ENCODE results near the gene INPP5A.

The INPP5A gene

GRCh38 chr10:132728321-132728720, 190.7 kb downstream of the INPP5A start:
- ATAC-seq = no peak
- TF ChIP-seq PATZ1 (CRISPR knock-in tag; IDR thresholded peaks at IDR 0.05; ENCODE audit: borderline replicate concordance) (no peak), CSDC2 (CRISPR knock-in tag; IDR thresholded peaks at IDR 0.05) (no peak)

- TF ChIP-seq TSHZ2 (CRISPR knock-in tag; IDR thresholded peaks at IDR 0.05) (no peak), GLIS3 (CRISPR knock-in tag; IDR thresholded peaks at IDR 0.05) (no peak), PATZ1 (CRISPR knock-in tag; IDR thresholded peaks at IDR 0.05; ENCODE audit: borderline replicate concordance) (no peak), CSDC2 (CRISPR knock-in tag; IDR thresholded peaks at IDR 0.05) (no peak), TOX (CRISPR knock-in tag; IDR thresholded peaks at IDR 0.05; ENCODE audit: borderline replicate concordance) (no peak), BACH2 (CRISPR knock-in tag; IDR thresholded peaks at IDR 0.05; ENCODE audit: borderline replicate concordance) (no peak), ZFP30 (CRISPR knock-in tag; IDR thresholded peaks at IDR 0.05) (no peak), OSR1 (CRISPR knock-in tag; IDR thresholded peaks at IDR 0.05) (no peak), ISL1 (CRISPR knock-in tag; IDR thresholded peaks at IDR 0.05) (no peak), ZFP3 (CRISPR knock-in tag; IDR thresholded peaks at IDR 0.05) (no peak), ZNF70 (CRISPR knock-in tag; IDR thresholded peaks at IDR 0.05) (no peak), SNAI2 (CRISPR knock-in tag; IDR thresholded peaks at IDR 0.05) (no peak), ARNTL (CRISPR knock-in tag; IDR thresholded peaks at IDR 0.05; ENCODE audit: borderline replicate concordance, low read depth) (no peak)
- no peak for ATAC-seq
Measured at GRCh38 chr10:132728741-132729140, 191.2 kb downstream of the INPP5A start.

- peak; percentile 69 for ATAC-seq
- no peak for TF ChIP-seq ZFP30 (CRISPR knock-in tag; IDR thresholded peaks at IDR 0.05)
Measured at GRCh38 chr10:132729810-132730572, 192.4 kb downstream of the INPP5A start.

- ATAC-seq = no peak
- TF ChIP-seq RARB (CRISPR knock-in tag; IDR thresholded peaks at IDR 0.05) = no peak
- no peak for TF ChIP-seq ARNTL (CRISPR knock-in tag; IDR thresholded peaks at IDR 0.05; ENCODE audit: borderline replicate concordance, low read depth)
- no peak for TF ChIP-seq ZNF8 (CRISPR knock-in tag; IDR thresholded peaks at IDR 0.05)
- no peak for TF ChIP-seq TOX (CRISPR knock-in tag; IDR thresholded peaks at IDR 0.05; ENCODE audit: borderline replicate concordance)
- no peak for TF ChIP-seq CSDC2 (CRISPR knock-in tag; IDR thresholded peaks at IDR 0.05)
- no peak for TF ChIP-seq SNAI2 (CRISPR knock-in tag; IDR thresholded peaks at IDR 0.05)
- TF ChIP-seq ZFP3 (CRISPR knock-in tag; IDR thresholded peaks at IDR 0.05) = no peak
- TF ChIP-seq ISL1 (CRISPR knock-in tag; IDR thresholded peaks at IDR 0.05) = no peak
- TF ChIP-seq ZNF70 (CRISPR knock-in tag; IDR thresholded peaks at IDR 0.05) = no peak
- no peak for TF ChIP-seq CREB5 (CRISPR knock-in tag; IDR thresholded peaks at IDR 0.05; ENCODE audit: low read depth)
- TF ChIP-seq BACH2 (CRISPR knock-in tag; IDR thresholded peaks at IDR 0.05; ENCODE audit: borderline replicate concordance) = no peak
Measured at GRCh38 chr10:132730573-132730953, 193.0 kb downstream of the INPP5A start.

- no peak for ATAC-seq
- no peak for TF ChIP-seq CSRNP3 (CRISPR knock-in tag; IDR thresholded peaks at IDR 0.05)
- no peak for TF ChIP-seq ZNF8 (CRISPR knock-in tag; IDR thresholded peaks at IDR 0.05)
- TF ChIP-seq ZC3H10 (CRISPR knock-in tag; IDR thresholded peaks at IDR 0.05) = no peak
- no peak for TF ChIP-seq ZNF565 (CRISPR knock-in tag; conservative IDR thresholded peaks at IDR 0.05; ENCODE audit: low read depth)
- no peak for TF ChIP-seq BACH2 (CRISPR knock-in tag; IDR thresholded peaks at IDR 0.05; ENCODE audit: borderline replicate concordance)
Measured at GRCh38 chr10:132732518-132732917, 194.9 kb downstream of the INPP5A start.

Measured in SK-N-SH treated with all-trans-retinoic acid at 6 μM for 48 hours (cell line).